ENCODE results near the gene SCYGR3. TPM values are rescaled to one million over a fixed set of nuclear protein-coding genes. Genes with fewer than 3 reads are reported as not detected.

SCYGR3 gene
- total RNA-seq, 8 experiments from 2014 or later = not detected

DNA sequence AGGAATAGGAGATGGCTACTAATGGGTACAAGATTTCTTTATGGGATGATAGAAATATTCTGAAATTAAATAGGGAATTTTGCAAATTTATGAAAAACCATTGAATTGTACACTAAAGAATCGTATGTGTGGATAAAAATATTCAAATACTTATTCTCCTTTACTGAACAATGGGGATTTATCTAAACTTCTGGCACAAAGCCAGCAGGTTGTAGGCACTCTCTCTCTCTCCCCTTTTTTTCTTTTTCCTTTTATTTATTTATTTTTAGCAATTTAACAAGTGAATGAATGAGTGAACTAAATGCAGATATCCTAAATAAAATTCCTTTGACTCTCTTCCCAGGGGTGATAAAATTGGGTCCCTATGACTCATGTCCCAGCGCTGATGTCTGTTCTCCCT lies 37.8 kb downstream of the SCYGR3 start:
- no peak overlapping the region for H3K27ac ChIP-seq
- H3K4me1 ChIP-seq (replicated peaks in 1 of 2) = no peaks in the 10 kb centered on the region
- in situ Hi-C loops (cut with MboI; ENCODE audit: low pct_unique_long_range_greater_than_20kb in 2 of 9, low sequenced_read_pairs in 9 of 9, unreplicated experiment in 9 of 9) = no loop called here
- 0 to 92% (median 58%) methylated on average over 1 to 2 of the region's 2 CpGs for WGBS, 10 experiments
- H3K4me3 ChIP-seq = no peak overlapping the region
- no peak for ATAC-seq (replicated peaks in 6 of 8)

DNA sequence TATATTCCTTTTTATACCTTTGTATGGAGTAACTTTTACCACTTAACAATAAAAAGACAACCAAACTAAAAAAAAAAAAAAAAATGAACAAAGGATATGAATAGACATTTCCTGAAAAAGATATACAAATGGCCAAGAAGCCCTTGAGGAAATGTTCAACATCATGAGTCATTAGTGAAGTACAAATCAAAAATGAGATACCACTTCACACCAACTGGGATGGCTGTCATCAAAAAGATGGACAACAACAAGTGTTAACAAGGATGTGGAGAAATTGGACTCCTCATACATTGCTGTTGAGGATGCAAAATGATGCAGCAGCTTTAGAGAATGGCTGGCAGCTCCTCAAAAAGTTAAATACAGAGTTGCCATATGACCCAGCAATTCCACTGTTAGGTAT lies 38.5 kb downstream of the SCYGR3 start:
- ATAC-seq (replicated peaks in 6 of 8) = peak in 1 of 8 experiments; percentile 14
- Histone ChIP-seq H3K4me1 (replicated peaks in 1 of 2) (no peaks in the 10 kb centered on the region), H3K4me3 (no peak overlapping the region), H3K27ac (no peak overlapping the region)
- in situ Hi-C loops (cut with MboI; ENCODE audit: low pct_unique_long_range_greater_than_20kb in 2 of 9, low sequenced_read_pairs in 9 of 9, unreplicated experiment in 9 of 9) = no loop called here

DNA sequence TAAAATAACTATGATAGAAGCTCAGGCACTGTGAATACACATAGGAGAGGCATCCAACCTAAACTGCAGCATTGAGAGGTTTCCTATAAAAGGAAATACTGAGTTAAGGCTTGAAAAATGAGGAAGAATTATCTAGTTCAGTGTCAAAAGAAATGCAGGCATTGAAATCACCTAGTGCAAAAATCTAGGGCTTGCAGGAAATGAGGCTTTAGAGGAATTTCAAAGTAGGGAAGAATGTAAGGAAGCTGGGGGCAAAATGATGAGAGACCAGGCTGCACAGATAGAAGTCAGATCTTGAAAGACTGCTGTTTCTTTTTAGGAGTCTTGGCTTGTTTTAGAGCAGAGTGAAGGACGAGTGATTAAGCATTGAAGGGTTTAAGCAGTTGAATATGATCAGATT lies 44.0 kb downstream of the SCYGR3 start:
- Histone ChIP-seq H3K27ac (no peak overlapping the region), H3K4me1 (replicated peaks in 1 of 2) (no peaks in the 10 kb centered on the region), H3K4me3 (no peak overlapping the region)
- WGBS, 10 experiments = 20 to 83% (median 43%) methylated on average over 1 of the region's 1 CpG; no CpG with 5 or more reads in 2 of the 10 experiments
- no peak for ATAC-seq (replicated peaks in 6 of 8)
- in situ Hi-C loops (cut with MboI; ENCODE audit: low pct_unique_long_range_greater_than_20kb in 2 of 9, low sequenced_read_pairs in 9 of 9, unreplicated experiment in 9 of 9) = no loop called here

DNA sequence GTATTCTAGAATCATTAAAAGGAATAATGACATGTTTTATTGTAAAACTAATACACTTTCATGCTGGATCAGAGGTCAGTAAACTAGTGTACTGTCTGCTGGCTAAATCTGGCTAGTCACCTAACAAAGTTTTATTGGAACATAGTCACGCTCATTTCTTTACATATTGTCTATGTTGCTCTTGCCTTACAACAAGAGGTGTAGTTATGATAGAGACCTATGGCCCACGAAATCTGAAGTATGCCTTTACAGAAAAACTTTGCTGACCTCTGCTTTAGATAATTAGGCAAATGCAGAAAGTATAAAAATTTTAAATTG lies 45.8 kb downstream of the SCYGR3 start:
- in situ Hi-C loops (cut with MboI; ENCODE audit: low pct_unique_long_range_greater_than_20kb in 2 of 9, low sequenced_read_pairs in 9 of 9, unreplicated experiment in 9 of 9) = no loop called here
- 71 to 100% (median 100%) methylated on average over 1 to 2 of the region's 2 CpGs; no CpG with 5 or more reads in 1 of the 10 experiments for WGBS, 10 experiments
- no peak overlapping the region for H3K4me3 ChIP-seq
- H3K4me1 ChIP-seq (replicated peaks in 1 of 2) = no peaks in the 10 kb centered on the region
- ATAC-seq (replicated peaks in 6 of 8) = no peak
- H3K27ac ChIP-seq = no peak overlapping the region

DNA sequence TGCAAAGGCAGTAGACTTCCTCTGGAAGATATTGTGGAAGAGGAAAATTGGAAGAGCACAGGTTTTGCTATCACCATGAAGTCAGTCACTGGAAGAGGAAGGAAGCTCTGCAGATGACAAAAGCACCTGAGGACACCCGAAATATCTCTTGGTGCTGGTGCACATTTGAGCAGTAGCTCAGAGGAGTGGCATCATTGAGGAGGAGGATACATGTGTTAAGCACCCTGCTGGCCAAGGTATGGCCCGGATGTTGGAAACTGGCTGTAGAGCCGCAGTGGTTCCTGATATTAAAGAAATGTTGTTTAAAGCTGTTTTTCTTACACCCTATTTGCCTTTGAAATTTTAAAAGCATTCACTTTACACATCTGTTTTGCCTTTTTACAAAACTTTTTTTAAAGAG lies 48.6 kb downstream of the SCYGR3 start:
- no peak overlapping the region for H3K4me3 ChIP-seq
- in situ Hi-C loops (cut with MboI; ENCODE audit: low pct_unique_long_range_greater_than_20kb in 2 of 9, low sequenced_read_pairs in 9 of 9, unreplicated experiment in 9 of 9) = no loop called here
- no peak for ATAC-seq (replicated peaks in 6 of 8)
- 0 to 100% (median 67%) methylated on average over 1 to 3 of the region's 3 CpGs; no CpG with 5 or more reads in 1 of the 10 experiments for WGBS, 10 experiments
- no peak overlapping the region for H3K27ac ChIP-seq
- H3K4me1 ChIP-seq (replicated peaks in 1 of 2) = no peaks in the 10 kb centered on the region

DNA sequence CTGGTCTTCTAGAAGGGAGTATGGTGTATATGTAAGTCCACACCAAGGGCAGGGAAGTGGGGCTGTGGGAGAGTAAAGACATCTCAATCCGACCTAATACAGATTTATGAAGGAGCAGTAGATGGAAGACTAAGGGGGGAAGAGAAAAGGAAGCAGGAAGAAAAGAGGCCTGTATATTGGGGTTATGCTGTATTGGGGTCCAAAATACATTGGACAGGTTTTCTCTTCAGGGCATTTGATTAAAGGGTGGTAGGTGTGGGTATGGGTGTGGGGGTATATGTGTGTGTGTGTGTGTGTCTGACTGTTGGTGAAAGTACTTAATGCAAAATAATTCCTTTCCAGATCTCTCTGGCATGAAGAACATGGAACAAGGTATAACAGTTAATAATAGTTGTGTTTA lies 49.6 kb downstream of the SCYGR3 start:
- Histone ChIP-seq H3K4me3 (no peak overlapping the region), H3K4me1 (replicated peaks in 1 of 2) (no peaks in the 10 kb centered on the region), H3K27ac (no peak overlapping the region)
- in situ Hi-C loops (cut with MboI; ENCODE audit: low pct_unique_long_range_greater_than_20kb in 2 of 9, low sequenced_read_pairs in 9 of 9, unreplicated experiment in 9 of 9) = no loop called here
- 80 to 100% (median 87%) methylated on average over 1 of the region's 1 CpG; no CpG with 5 or more reads in 6 of the 10 experiments for WGBS, 10 experiments
- no peak for ATAC-seq (replicated peaks in 6 of 8)

Other genes with a start within 250 kb of the SCYGR3 start
- under 1 TPM in 7 of 8 experiments, not detected in 1; 0.15 to 0.59 (median 0.33) TPM for gene TM4SF20, start 235.5 kb downstream of the SCYGR3 start, total RNA-seq
- gene SCYGR1, start 226.9 kb downstream of the SCYGR3 start, total RNA-seq = not detected
- gene AGFG1, start 142.7 kb downstream of the SCYGR3 start, total RNA-seq = 10 to 100 TPM; 26.2 to 65.6 (median 47.0) TPM
- gene SCYGR2, start 15.9 kb downstream of the SCYGR3 start, total RNA-seq = 1 to 10 TPM in 1 of 8 experiments, not detected in 7; 3.1 TPM
- under 1 TPM in 2 of 8 experiments, not detected in 6; 0.36 to 0.62 TPM for gene SCYGR4, start 2.7 kb upstream of the SCYGR3 start, total RNA-seq
- not detected for gene SCYGR5, start 52.0 kb upstream of the SCYGR3 start, total RNA-seq
- gene SLC19A3, start 103.2 kb upstream of the SCYGR3 start, total RNA-seq = 1 to 10 TPM in 3 of 8 experiments, under 1 TPM in 5; 0.27 to 7.5 (median 0.78) TPM
- not detected for gene SCYGR6, start 109.9 kb upstream of the SCYGR3 start, total RNA-seq
- gene SCYGR7, start 113.5 kb upstream of the SCYGR3 start, total RNA-seq = not detected
- gene SCYGR8, start 131.1 kb upstream of the SCYGR3 start, total RNA-seq = under 1 TPM in 1 of 8 experiments, not detected in 7; 0.38 TPM
- under 1 TPM in 2 of 8 experiments, not detected in 6; 0.16 to 0.38 TPM for gene CCL20, start 199.0 kb upstream of the SCYGR3 start, total RNA-seq

Data from motor neuron (in vitro differentiated cells).